HG03565 (cell line): ENCODE data around the gene DDI2.

Source experiments
- ATAC-seq: cut with Tn5 transposase; IDR thresholded peaks from one replicate; pipeline ENCODE4 v1.9.1; 2021; ENCODE audit warnings: mild to moderate bottlenecking, moderate library complexity; ENCODE audit not compliant: unreplicated experiment

DDI2 gene

DNA sequence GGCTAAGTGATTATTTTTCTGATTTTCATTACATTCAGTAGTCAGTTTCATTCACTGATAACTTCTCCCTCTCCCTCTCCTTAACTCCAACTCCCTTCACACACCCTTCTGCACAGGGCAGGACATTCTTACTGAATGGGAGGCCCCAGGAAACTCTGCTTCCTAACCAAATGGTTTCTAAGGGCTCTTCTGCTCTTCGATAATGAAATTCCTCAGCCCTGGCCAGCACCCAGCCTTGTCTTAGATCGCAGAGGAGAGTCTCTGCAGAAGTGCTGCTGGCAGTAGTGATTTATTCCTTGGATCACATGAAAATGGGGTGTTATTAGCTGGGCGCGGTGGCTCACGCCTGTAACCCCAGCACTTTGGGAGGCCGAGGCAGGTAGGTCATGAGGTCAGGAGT is 83.2 kb downstream of the DDI2 start:
- no peak for ATAC-seq

DNA sequence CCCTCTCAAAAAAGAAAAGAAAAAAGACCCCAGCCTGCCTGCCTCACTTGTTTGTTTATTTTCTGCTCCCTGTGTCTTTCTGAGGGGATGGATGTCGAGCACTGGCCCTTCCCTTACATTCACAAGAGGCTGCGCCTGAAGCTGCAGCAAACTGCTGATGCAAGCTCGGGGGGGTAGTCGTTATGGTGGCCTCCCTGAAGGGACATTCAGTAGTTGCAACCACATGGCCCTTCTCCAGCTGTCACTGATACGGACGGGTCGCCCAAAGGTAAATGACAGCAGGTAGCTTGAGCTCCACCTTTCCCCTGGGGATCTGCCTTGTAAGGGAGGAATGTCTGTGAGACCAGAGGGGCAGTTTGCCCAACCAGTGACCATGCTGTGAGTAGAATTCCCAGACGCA is 84.5 kb downstream of the DDI2 start:
- no peak for ATAC-seq

DNA sequence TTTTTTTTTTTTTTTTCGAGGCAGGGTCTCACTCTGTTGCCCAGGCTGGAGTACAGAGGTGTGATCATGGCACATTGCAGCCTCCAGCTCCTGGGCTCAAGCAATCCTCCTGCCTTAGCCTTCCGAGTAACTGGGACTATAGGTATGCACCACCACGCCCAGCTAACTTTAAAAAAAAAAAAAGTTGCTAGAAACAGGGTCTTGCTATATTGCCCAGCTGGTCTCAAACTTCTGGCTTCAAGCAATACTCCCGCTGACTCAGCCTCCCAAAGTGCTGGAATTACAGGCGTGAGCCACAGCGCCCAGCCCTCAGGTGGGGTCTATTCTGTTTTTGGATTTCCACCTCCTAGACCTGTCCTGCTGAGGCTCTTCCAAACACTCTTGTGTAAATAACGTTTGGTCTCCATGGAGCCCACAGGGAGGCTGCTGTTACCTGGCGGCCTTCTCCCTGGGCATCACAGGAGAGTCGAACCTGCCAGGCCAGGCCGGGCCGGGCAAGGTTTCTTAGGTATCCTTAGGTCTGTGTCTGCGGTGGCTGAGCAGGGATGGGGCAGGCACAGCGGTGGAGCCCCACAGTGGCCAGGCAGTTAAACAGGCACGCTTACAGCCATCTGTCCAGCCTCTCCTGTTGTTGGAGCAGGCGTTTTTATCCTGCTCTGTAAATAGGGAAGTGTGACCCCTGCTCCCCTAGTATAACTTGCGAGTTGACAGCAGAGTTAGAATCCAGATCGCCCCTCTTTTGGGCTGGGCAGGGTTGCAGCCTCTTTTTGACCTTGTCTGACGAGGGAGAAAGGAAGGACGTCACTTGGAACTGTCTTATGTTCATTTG is 85.7 kb downstream of the DDI2 start:
- no peak for ATAC-seq

DNA sequence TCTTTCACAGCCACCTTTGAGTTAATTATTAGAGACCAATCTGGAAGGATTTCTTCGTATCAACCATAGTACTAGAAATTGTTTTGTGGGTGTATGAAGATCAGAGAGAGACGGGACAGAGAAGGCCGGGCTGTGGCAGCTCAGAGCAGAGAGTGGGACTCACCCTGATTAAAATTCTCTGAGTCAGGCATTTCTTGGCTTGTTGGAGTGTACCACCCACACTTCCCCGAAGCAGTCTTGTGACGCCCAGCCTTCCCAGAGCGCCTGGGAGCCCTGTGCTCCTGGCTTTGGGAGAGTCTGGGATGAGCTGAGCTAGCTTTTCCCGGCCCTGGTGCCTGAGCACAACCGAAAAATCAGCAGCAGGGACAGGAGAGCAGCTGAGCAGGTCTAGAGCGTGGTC is 86.3 kb downstream of the DDI2 start:
- no peak for ATAC-seq

DNA sequence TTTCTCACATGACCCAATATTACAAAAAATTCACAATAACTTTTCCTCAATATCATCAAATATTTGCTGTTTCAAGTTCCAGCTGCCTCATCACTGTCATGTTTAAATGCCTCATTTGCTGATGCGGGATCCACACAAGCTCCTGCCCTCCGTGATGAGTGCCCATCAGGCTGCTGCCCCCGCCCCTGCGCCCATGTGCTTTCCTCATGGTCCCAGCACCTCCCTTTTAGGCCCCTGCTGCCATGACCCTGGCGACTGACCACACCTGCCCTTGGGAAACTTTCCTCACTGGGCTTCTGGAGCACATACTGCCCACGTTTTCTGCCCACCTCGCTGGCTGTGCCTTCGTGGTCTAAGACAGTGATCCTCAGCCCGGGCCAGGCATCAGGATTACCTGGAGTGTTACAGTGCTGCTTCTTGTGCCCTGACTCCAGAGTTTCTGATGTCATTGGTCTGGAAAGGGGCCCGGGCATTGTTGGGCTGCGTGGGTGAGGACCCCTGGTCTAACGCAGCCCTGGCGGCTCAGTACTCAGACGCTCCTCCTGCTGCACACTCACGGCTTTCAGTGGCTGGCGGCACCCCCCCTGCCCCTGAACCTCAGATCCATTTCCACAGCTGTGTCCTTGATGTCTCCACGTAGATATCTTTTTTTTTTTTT is 87.4 kb downstream of the DDI2 start:
- ATAC-seq: no peak

DNA sequence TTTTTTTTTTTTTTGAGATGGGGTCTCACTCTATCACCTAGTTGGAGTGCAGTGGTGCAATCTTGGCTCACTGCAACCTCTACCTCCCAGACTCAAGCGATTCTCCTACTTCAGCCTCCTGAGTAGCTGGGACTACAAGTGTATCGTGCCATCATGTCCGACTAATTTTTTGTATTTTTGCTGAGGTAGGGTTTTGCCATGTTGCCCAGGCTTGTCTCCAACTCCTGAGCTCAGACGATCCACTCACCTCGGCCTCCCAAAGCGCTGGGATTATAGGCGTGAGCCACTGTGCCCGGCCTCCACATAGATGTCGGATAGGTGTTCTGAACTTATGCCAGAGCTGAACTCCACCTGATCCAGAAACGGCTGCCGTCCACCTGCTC is 87.9 kb downstream of the DDI2 start:
- no peak for ATAC-seq

DNA sequence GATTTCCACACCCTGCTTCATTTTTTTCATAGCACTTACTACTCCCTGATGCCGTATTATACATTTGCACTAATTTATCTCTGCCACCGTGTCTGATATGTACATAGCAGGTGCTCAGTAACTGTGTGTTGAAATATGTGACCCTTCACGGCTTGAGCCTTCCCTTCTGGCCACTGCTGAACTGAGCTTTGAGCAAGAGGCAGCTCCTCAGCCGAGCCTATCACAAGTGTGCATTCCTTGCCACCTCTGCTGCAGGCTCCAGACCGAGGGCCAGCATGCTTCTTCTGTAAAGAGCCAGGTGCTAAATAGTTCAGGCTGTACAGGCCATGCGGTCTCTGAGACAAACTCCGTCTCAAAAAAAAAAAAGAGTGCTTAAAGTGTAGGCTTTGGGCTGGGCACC is 89.5 kb downstream of the DDI2 start:
- no peak for ATAC-seq

DNA sequence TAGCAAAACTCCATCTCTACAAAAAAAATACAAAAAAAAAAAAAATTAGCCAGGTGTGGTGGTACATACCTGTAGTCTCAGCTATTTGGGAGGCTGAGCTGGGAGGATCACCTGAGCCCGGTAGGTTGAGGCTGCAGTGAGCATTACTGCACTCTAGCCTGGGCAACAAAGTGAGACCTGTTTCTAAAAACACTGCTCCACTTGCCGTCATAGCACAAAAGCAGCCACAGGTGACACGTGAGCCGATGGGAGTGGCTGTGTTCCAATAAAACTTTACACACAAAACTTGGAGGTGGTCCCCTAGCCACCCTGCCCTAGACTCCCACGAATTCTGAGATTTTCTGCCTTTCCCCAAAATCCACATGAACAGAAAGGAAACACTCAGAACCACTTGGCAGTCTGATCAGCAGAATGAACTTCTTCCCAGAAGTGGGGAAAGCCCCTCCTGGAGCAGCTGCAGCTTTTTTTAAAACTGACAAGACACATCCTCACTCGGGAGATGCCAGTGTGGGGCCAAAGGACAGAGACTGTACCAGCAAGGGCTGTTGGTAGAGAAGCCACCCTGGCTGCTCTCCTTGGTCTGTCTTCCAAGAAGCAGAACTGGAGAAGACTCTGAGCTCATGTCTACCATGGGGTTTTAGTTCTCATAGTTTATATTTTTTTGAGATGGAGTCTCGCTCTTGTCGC is 90.1 kb downstream of the DDI2 start:
- ATAC-seq: no peak

DNA sequence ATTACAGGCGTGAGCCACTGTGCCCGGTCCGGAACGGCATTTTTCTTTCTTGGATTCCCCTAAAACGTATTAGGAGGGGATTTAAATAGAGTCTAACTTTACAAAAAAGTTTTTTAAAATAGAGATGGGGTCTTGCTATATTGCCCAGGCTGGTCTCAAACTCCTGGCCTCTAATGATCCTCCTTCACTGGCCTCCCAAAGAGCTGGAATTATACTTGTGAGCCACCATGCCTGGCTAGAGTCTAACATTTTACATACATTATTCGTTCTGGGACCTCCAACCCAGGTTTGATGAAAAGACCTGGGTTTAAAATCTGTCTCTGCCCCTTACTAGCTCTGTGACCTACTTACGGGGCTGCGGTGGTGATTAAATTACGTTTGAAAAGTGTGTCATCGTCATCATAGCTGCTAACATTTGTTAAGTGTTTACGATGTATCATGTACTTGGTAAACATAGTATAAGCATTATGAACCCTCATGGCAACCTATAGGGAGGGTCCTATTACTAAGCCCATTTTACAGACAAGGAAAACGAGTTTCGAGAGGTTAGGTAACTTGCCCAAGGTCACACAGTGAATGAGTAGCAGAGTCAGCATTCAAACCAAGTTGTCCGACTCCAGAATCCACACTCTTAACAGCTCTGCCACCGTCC is 91.4 kb downstream of the DDI2 start:
- ATAC-seq: no peak

DNA sequence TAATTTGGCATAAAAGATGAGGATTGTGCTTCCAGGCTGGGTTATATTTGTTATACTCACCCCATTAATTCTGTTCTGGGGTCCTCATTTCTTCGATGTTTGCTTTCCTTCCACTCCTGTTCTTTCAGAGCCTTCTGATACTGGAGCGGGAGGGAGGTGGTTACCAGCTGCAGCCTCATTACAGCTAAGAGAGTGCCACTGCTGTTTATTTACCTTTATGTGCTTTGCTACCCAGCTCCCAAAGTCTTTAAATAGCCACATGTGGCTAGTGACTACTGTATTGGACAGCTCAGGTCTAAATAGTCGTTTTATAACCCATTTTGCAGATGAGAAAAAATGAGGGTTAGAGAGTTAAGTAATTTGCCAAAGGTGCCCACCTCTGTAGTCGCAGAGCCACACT is 92.0 kb downstream of the DDI2 start:
- no peak for ATAC-seq

DNA sequence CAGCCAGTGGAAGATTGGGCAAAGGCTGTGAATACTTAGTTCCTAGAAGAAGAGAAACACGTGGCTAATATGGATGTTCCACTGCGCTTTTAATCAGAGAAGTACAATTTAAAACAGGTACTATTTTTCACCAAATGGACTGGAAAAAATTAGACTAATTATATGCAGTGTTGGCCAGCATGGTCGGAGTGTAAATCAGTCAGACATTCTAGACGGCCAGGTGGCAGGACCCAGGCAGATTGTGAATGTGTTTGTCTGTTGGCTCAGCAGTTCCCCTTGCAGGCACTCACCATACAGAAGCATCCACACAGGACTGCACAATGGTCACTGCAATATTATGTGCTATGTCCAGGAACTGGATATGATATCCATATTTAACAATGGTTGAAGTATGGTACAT is 94.9 kb downstream of the DDI2 start:
- ATAC-seq: no peak

DNA sequence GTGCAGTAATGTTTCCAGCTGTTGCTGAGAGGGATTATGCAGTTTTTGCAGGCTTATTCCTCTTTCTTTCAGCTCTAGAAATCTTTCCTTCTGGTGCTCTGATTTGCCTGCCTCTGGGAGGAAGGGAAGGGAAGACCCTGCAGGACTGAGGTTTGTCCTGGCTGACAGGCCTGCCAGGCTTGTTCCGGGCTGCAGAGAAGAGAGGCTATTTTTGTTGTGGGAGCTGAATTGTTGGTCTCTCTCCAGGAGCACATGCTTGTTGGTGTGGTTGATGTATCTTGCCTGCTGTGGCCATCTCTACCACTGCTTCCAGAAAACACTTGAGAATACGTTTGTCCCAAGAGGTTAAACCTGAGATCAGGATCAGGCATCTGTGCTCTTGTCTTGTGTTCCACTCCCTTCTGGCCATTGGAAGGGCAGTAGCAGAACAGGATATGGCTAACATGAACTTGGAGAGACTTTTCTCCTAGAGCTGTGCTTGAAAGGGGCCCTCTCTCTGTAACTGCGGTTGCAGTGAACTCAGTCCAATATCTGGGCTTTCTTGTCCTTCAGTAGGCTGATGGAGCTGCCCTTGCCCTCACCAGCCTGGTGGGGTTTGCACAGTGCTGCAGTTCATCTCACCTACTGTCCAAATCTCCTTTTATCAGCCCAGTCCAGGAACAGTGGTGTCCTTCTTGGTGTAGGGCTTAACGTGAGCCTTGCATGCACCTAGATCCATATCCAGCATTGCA is 97.3 kb downstream of the DDI2 start:
- no peak for ATAC-seq

DNA sequence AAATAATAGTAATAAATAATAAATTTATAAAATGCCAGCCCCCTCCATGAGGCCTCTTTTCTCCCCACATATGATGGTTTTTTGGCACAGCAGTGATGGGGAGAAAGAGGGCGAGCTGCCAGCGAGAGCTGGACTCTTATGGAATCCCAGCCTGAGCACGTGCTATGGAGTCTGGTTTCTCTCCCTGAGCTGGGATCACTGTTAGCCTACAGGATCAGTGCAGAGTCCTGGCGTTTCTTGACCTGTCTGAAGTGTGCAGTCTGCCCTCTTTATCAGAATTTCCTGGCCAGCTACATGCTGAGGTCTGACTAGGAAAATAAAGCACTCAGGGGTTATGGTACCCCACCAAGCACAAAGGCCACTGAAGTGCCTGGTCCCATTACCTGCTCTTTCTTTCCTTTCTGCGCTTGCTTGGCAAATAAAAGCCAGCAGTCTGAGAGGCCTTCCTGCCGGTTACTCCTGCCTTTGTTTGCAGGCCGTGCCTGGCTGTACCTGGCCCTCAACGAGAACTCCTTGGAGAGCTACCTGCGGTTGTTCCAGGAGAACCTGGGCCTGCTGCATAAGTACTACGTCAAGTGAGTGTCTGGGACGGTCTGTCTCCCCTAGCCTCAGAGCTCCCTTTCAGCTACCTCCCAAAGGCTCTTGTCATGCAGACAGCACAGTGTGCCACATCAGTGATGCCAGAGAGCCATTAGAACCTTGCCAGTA is 100.3 kb downstream of the DDI2 start:
- ATAC-seq: no peak

DNA sequence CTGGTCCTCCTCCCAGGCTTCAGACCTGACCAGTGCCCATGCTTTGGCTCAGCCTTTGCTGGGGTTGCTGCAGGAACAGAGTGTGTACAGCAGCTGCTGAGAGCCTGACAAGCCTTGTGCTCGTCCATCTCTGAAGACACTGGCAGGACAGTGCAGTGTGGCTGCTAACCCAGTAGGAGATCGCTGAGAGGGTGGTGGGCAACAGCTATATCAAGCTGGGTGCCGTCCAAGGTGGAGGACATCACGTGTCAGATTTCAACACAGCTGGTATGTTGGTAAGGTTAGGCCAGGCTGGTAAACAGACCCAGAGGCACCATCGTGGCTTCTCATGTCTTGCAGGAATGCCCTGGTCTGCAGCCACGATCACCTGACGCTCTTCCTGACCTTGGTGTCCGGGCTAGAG is 100.9 kb downstream of the DDI2 start:
- no peak for ATAC-seq
